Prostate gland (tissue), 2 donors: ENCODE measurements around the gene ATP1A2. TPM values are rescaled to one million over a fixed set of nuclear protein-coding genes. Genes with fewer than 3 reads are reported as not detected.

Experiments
- DNase-seq: peaks from one replicate; pipeline ENCODE4 v3.0.0-alpha.2; 2019; ENCODE audit warnings: low spot score
- H3K27ac ChIP-seq, 2 donors: fragments of 200-600 bp; sonication (generic); 2 replicates each; pipeline ENCODE4 v1.5.1; 2017 to 2019
- H3K27me3 ChIP-seq: fragments of 200-600 bp; sonication (generic); replicated peaks from 2 replicates; pipeline ENCODE4 v1.5.1; 2019; ENCODE audit not compliant: insufficient read depth
- H3K36me3 ChIP-seq, 2 donors: fragments of 200-600 bp; sonication (generic); 1 replicate in 1 of 2; 2 replicates in 1 of 2; pipeline versions ENCODE4 v1.5.1 to v1.8.1; 2017 to 2019
- H3K4me1 ChIP-seq: fragments of 200-600 bp; sonication (generic); replicated peaks from 2 replicates; pipeline ENCODE4 v1.5.1; 2019
- H3K4me3 ChIP-seq, 2 donors: fragments of 200-600 bp; sonication (generic); 2 replicates each; pipeline ENCODE4 v1.5.1; 2017 to 2019
- H3K9me3 ChIP-seq: fragments of 200-600 bp; sonication (generic); 2 replicates; pipeline ENCODE4 v1.5.1; 2017
- POLR2A ChIP-seq: fragments of 450-650 bp; IDR thresholded peaks from one replicate; pipeline ENCODE4 v1.6.1; 2016; ENCODE audit warnings: antibody characterized with exemption, mild to moderate bottlenecking
- POLR2AphosphoS5 ChIP-seq: sonication (generic); formaldehyde crosslinking; IDR thresholded peaks from one replicate; pipeline ENCODE4 v1.6.1; 2017; ENCODE audit warnings: antibody characterized with exemption
- WGBS: methylation state at CpG from one replicate; pipeline ENCODE4 v1.1.5; 2018; 5-methylcytosine and 5-hydroxymethylcytosine counted together
- intact Hi-C: fragments of 100-400 bp; cut with DNase I; formaldehyde crosslinking; loops from one replicate; pipeline ENCODE4 v1.14.2; 2022
- total RNA-seq, 2 donors: library from RNA; depleted of rRNA; stranded (reverse); fragments of >200 nt; gene quantifications; one replicate each; pipeline ENCODE4 v1.1.0, GENCODE V29; 2016
- TF ChIP-seq, protein P1 (sequence below), 4 experiments: fragments of 200-600 bp in 2 of 4; fragments of 450-650 bp in 2 of 4; sonication (generic) in 2 of 4; IDR thresholded peaks; 1 replicate in 3 of 4; 2 replicates in 1 of 4; pipeline ENCODE4 v1.5.1; 2016 to 2019; ENCODE audit warnings: antibody characterized with exemption in 4 of 4, mild to moderate bottlenecking in 2 of 4, moderate library complexity in 2 of 4

Gene ATP1A2
- total RNA-seq, 2 donors from 2014 or later = 14.8 to 69.0 TPM

DNA sequence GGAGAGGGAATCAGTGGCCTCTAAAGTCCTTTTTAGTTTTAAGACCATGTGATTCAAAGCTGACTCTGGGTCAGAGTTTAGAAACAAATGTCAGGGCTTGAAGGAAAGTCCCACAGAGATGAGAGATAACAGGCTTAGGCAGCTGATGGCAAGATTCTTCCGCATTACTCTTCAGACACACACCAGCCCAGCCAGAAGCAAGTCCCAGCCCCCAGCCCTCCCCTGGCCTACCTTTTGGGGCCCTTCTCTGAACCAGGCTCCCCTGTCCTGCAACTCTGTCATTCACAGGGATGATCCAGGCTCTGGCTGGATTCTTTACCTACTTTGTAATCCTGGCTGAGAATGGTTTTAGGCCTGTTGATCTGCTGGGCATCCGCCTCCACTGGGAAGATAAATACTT, 61.7 kb downstream of the ATP1A2 start:
- TF ChIP-seq POLR2A (no peak), POLR2AphosphoS5 (no peak)
- TF ChIP-seq, protein P1, sequence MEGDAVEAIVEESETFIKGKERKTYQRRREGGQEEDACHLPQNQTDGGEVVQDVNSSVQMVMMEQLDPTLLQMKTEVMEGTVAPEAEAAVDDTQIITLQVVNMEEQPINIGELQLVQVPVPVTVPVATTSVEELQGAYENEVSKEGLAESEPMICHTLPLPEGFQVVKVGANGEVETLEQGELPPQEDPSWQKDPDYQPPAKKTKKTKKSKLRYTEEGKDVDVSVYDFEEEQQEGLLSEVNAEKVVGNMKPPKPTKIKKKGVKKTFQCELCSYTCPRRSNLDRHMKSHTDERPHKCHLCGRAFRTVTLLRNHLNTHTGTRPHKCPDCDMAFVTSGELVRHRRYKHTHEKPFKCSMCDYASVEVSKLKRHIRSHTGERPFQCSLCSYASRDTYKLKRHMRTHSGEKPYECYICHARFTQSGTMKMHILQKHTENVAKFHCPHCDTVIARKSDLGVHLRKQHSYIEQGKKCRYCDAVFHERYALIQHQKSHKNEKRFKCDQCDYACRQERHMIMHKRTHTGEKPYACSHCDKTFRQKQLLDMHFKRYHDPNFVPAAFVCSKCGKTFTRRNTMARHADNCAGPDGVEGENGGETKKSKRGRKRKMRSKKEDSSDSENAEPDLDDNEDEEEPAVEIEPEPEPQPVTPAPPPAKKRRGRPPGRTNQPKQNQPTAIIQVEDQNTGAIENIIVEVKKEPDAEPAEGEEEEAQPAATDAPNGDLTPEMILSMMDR (IDR thresholded peaks at IDR 0.05) = no peak
- Histone ChIP-seq H3K4me1 (no peaks in the 10 kb centered on the region), H3K27me3 (no peaks in the 10 kb centered on the region), H3K36me3 (no peaks in the 10 kb centered on the region), H3K27ac (no peak overlapping the region), H3K9me3 (no peaks in the 10 kb centered on the region), H3K4me3 (no peak overlapping the region)
- DNase-seq = no peak
- WGBS = 90% methylated on average over 2 of the region's 2 CpGs
- intact Hi-C loops = no loop called here

DNA sequence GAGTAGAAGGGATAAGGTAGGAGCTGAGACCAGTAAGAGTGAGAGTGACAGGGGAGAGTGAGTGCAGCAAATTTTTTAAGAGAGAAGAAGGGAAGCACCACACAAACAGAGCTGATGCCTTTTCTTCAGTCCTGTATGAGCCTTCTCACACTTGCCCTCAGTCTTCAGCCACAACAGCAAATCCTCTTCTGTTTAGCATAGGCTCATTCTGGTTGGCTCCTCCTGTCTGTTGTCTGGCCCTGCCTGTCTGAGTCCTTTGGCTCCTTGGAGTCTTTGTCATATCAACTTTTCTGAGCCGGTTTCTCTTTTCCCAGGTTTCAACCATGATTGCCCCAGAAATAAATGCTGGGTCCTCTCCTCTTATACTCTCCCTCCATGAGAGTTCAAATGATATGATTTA, 62.1 kb downstream of the ATP1A2 start:
- WGBS = 80% methylated on average over 1 of the region's 1 CpG
- intact Hi-C loops = no loop called here
- TF ChIP-seq, protein P1 (IDR thresholded peaks at IDR 0.05) = no peak
- TF ChIP-seq POLR2A = no peak
- no peak for TF ChIP-seq POLR2AphosphoS5

DNA sequence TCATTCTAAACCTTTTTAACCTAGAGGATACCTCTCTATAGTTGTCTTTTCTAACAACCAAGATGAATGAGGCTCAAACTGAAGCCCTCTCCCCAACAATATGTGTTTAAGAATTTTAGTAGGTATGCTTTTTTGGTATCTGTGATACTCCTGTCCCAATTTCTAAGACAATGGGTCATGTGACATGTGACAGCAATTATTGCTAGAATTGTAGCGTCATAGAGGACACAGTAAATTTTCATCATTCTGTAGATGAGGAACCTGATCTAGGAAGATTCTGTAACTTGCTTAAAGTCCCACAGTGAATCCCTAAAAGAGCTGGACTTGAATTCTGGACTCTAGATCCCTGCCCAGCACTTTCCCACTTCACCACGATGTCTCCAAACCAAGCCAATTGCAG, 63.2 kb downstream of the ATP1A2 start:
- no peaks in the 10 kb centered on the region for H3K27me3 ChIP-seq
- intact Hi-C loops = no loop called here
- no peak for DNase-seq
- H3K27ac ChIP-seq = no peak overlapping the region
- H3K4me3 ChIP-seq = no peak overlapping the region
- H3K4me1 ChIP-seq = no peaks in the 10 kb centered on the region
- TF ChIP-seq POLR2A (no peak), POLR2AphosphoS5 (no peak)
- TF ChIP-seq, protein P1 (IDR thresholded peaks at IDR 0.05) = no peak
- H3K9me3 ChIP-seq = no peaks in the 10 kb centered on the region
- 87% methylated on average over 2 of the region's 2 CpGs for WGBS
- H3K36me3 ChIP-seq = no peaks in the 10 kb centered on the region

More for the DNA sequence above, 62.1 kb downstream of the ATP1A2 start:
- Histone ChIP-seq H3K4me1 (no peaks in the 10 kb centered on the region), H3K27me3 (no peaks in the 10 kb centered on the region), H3K4me3 (no peak overlapping the region), H3K9me3 (no peaks in the 10 kb centered on the region), H3K27ac (no peak overlapping the region), H3K36me3 (no peaks in the 10 kb centered on the region)
- DNase-seq = no peak

DNA sequence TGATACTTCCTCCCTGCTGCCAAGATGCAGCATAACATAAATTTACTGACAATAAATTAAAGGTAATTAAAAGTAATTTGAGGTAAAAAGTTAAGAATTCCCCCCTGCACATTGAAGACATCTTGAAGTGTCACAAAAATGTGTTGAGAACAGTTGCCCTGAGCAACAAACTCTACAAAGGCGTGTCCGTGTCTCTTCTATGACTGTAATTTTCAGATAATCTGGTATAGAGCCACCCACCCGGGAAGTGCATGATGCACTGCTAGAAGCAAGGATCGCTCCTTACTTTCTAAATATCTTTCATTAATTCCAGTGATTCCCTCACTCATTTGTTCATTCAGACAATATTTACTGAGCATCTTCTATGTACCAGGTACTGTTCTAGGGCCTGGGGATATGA, 63.8 kb downstream of the ATP1A2 start:
- H3K4me3 ChIP-seq = no peak overlapping the region
- intact Hi-C loops = no loop called here
- DNase-seq = no peak
- no peak overlapping the region for H3K27ac ChIP-seq
- H3K36me3 ChIP-seq = no peaks in the 10 kb centered on the region
- WGBS = 87% methylated on average over 4 of the region's 4 CpGs
- H3K27me3 ChIP-seq = no peaks in the 10 kb centered on the region
- TF ChIP-seq, protein P1 (IDR thresholded peaks at IDR 0.05) = no peak
- no peak for TF ChIP-seq POLR2AphosphoS5
- no peak for TF ChIP-seq POLR2A
- no peaks in the 10 kb centered on the region for H3K9me3 ChIP-seq
- H3K4me1 ChIP-seq = no peaks in the 10 kb centered on the region

DNA sequence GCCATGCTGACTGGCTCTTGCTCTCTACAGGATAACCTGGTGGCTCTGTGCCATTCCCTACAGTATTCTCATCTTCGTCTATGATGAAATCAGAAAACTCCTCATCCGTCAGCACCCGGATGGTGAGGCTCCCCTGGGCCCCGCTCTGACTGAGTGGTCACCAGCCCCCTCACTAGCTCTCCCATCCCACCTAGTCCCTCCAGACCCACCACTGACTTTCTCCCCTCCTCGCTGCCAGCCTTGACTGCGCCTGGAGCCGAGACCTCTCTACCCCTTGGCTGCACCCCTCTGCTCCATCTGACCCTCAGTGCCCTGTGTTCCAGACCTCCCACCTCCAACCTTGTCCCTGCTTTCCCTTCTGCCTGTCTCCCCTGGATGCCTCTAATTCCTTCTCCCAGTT, 70.7 kb downstream of the ATP1A2 start:
- Histone ChIP-seq H3K4me1 (no peaks in the 10 kb centered on the region), H3K27me3 (no peaks in the 10 kb centered on the region), H3K9me3 (no peaks in the 10 kb centered on the region), H3K27ac (no peak overlapping the region), H3K36me3 (no peaks in the 10 kb centered on the region), H3K4me3 (no peak overlapping the region)
- intact Hi-C loops = no loop called here
- 93% methylated on average over 7 of the region's 7 CpGs for WGBS
- TF ChIP-seq, protein P1 (IDR thresholded peaks at IDR 0.05) = no peak
- TF ChIP-seq POLR2A = no peak
- TF ChIP-seq POLR2AphosphoS5 = no peak
- DNase-seq = no peak
